Left lung (tissue), 10 donors: Measurements from ENCODE around the gene BEAN1. TPM values are rescaled to one million over a fixed set of nuclear protein-coding genes. Genes with fewer than 3 reads are reported as not detected.

Experiments used
- ATAC-seq: fragments of 200-7000 bp; cut with Tn5 transposase; one replicate; pipeline ENCODE4 v1.9.1; 2020; ENCODE audit warnings: moderate library complexity
- DNase-seq, 4 donors: peaks; one replicate each; pipeline ENCODE4 v3.0.0-alpha.2; 2013 to 2020
- H3K27ac ChIP-seq, 2 donors: fragments of 200-600 bp; sonication (generic) in 1 of 2; one replicate each; pipeline versions ENCODE4 v1.5.0 to v1.8.0; 2020 to 2021
- H3K27me3 ChIP-seq, 2 donors: fragments of 200-600 bp; sonication (generic) in 1 of 2; one replicate each; pipeline versions ENCODE4 v1.5.0 to v1.8.0; 2020 to 2021
- H3K36me3 ChIP-seq, 2 donors: fragments of 200-600 bp; sonication (generic) in 1 of 2; one replicate each; pipeline versions ENCODE4 v1.5.0 to v1.8.0; 2020 to 2021
- H3K4me1 ChIP-seq, 2 donors: fragments of 200-600 bp; one replicate each; pipeline ENCODE4 v1.8.0; 2021
- H3K4me3 ChIP-seq, 2 donors: fragments of 200-600 bp; sonication (generic) in 1 of 2; one replicate each; pipeline versions ENCODE4 v1.5.0 to v1.8.0; 2020 to 2021; ENCODE audit warnings: mild to moderate bottlenecking in 1 of 2
- H3K9me3 ChIP-seq, 2 donors: fragments of 200-600 bp; sonication (generic) in 1 of 2; one replicate each; pipeline versions ENCODE4 v1.5.0 to v1.8.0; 2020 to 2021
- intact Hi-C, 2 donors: fragments of 100-400 bp; cut with DNase I; formaldehyde crosslinking; loops; one replicate each; pipeline versions ENCODE4 v1.11.2 to v1.14.2; 2022
- polyA plus RNA-seq, 6 donors: library from polyadenylated mRNA; unstranded; fragments of 120-200 nt; gene quantifications; one replicate each; pipeline ENCODE4 v1.2.1, GENCODE V29; 2013; ENCODE audit not compliant: insufficient read length in 6 of 6
- total RNA-seq, 2 donors: library from RNA; stranded (reverse); fragmentation: NEBNext Ultra II Directional; extraction: Animal tissue kit (Norgen Biotek cat#: 25700); gene quantifications; one replicate each; pipeline ENCODE4 v1.2.1, GENCODE V29; 2021
- TF ChIP-seq, protein P1 (sequence below), 2 donors: fragments of 200-600 bp; sonication (generic) in 1 of 2; IDR thresholded peaks; one replicate each; pipeline versions ENCODE4 v1.5.0 to v1.8.0; 2021; ENCODE audit warnings: antibody characterized with exemption in 2 of 2
- donor health status: DM: no; HTN: yes; CAD: no.
- donor health status: DM: no; HTN: no; CAD: no.

BEAN1 gene
- total and polyA plus RNA-seq, 8 donors: 0.65 to 13.6 (median 10.8) TPM

DNA sequence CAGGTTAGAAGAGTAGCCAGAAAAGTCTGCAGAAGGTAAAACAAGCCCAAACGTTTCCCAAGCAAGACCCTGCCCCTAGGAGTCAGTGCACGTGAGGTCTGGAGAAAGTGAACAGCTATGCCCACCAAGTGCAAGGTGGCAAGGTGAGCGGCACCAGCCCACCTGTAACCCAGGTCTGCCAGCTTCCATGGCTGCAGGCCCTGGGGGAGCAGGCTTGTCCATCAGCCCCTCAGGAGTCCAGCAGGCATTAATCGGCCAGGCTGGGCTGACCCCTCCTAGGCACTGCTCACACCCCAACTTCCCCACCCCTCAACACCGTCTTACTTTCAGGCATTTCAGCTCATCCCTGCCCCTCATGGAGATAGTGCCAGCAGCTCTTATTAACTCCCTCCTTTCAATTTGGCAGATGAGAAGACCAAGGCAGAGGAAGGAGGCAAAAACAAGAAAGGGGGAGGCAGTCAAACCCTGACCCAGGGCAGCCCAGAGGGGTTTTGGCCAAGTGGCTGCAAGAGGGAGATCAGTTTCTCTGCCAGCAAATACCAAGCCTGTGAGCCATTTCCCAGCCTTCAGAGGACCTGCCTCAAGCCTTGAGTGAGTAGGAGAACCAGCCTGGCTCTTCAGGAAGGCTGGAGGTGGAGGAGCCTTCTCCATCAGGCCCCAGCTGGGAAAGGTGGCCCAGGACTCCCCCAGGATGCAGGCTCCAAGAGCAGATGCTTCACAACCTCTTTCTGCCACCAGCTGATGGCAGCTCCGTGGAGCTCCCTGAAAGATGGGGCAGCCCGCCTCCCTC, 14.7 kb downstream of the BEAN1 start:
- DNase-seq (no peak), ATAC-seq (no peak)
- Histone ChIP-seq H3K27ac (no peak overlapping the region), H3K4me1 (no peaks in the 10 kb centered on the region), H3K4me3 (no peak overlapping the region), H3K27me3 (no peaks in the 10 kb centered on the region), H3K9me3 (no peaks in the 10 kb centered on the region), H3K36me3 (no peaks in the 10 kb centered on the region)
- intact Hi-C loops: no loop called here
- TF ChIP-seq, protein P1, sequence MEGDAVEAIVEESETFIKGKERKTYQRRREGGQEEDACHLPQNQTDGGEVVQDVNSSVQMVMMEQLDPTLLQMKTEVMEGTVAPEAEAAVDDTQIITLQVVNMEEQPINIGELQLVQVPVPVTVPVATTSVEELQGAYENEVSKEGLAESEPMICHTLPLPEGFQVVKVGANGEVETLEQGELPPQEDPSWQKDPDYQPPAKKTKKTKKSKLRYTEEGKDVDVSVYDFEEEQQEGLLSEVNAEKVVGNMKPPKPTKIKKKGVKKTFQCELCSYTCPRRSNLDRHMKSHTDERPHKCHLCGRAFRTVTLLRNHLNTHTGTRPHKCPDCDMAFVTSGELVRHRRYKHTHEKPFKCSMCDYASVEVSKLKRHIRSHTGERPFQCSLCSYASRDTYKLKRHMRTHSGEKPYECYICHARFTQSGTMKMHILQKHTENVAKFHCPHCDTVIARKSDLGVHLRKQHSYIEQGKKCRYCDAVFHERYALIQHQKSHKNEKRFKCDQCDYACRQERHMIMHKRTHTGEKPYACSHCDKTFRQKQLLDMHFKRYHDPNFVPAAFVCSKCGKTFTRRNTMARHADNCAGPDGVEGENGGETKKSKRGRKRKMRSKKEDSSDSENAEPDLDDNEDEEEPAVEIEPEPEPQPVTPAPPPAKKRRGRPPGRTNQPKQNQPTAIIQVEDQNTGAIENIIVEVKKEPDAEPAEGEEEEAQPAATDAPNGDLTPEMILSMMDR (IDR thresholded peaks at IDR 0.05): no peak

DNA sequence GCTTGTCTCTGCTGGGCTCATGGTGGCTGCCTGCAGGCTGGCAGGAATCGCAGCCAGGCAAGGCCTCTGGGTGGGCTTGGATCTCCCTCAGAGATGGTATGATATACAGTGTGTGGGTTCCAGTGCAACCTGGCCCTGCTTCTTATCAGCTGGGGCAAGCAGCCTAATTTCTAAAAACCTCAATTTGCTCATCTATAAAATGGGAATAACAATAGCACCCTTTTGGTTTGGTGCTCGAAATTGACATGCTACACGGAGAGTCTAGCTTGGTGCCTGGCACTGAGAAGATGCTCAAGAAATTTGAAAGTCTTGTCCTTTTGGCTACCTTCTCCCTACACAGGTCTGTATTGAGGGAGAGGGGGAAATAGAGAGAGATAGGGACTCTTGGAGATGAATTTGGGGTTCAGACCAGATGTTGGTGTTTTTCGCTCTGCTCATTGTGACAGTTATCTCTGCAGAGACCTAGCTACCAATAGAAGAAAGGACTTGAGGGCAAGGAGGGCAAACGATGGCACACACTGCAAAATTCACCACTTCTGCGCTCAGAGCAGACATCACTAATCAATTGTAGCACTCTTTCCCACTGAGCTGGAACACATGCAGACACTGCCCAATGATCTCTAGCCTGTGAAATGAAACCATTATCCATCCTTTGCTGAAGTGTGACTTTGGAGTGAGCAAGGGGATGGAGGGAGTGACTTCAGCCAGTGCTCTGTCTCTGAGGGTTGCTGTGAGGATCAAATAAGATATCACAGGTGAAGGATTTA, 15.6 kb downstream of the BEAN1 start:
- ATAC-seq: no peak
- DNase-seq: no peak
- TF ChIP-seq, protein P1 (IDR thresholded peaks at IDR 0.05): no peak
- H3K9me3 ChIP-seq: no peaks in the 10 kb centered on the region
- no peak overlapping the region for H3K4me3 ChIP-seq
- no peak overlapping the region for H3K27ac ChIP-seq
- H3K4me1 ChIP-seq: no peaks in the 10 kb centered on the region
- H3K36me3 ChIP-seq: no peaks in the 10 kb centered on the region
- no peaks in the 10 kb centered on the region for H3K27me3 ChIP-seq
- intact Hi-C loops: no loop called here

DNA sequence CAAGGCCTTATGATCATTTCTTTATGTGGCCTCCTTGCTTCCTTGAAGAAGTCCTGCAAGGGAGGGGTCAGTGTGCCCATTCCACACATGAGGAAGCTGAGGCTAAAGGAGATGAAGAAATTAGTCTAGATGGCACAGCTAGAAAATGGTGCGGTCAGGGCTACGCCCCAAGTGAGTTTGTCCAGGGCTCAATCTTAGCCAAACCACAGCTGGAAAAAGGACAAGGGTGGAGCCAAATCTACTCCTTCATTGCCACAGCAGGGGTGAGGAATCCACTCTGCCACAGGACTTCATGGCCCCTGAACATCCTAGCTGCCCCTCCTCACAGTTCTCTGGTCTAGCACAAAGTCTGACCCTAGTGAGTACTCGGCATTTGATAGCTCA, 16.2 kb downstream of the BEAN1 start:
- Histone ChIP-seq H3K36me3 (no peaks in the 10 kb centered on the region), H3K27me3 (no peaks in the 10 kb centered on the region), H3K9me3 (no peaks in the 10 kb centered on the region), H3K4me3 (no peak overlapping the region), H3K4me1 (no peaks in the 10 kb centered on the region), H3K27ac (no peak overlapping the region)
- DNase-seq (no peak), ATAC-seq (no peak)
- intact Hi-C loops: no loop called here
- TF ChIP-seq, protein P1 (IDR thresholded peaks at IDR 0.05): no peak

DNA sequence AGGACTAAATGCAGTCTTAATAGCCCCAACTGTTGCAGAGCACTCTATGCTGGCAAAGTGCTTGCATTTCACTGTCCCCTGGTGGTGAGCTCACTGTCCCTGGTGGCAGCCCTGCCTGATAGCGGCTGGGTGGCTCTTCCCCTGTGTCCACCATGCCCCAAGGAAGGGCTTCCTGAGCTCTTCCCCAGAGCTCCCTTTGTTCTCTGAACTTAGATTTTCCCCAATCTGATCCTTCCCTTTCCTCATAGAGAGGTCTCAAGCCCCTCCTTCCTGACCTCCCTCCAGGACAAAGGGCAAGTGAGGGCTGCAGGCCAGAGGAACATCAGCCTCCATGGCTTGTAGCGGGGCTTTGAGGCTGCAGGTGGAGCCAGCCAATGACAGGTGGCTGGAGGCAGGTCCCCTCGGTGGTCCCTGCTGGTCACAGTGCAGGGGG, 17.0 kb downstream of the BEAN1 start:
- Histone ChIP-seq H3K4me3 (no peak overlapping the region), H3K4me1 (no peaks in the 10 kb centered on the region), H3K9me3 (no peaks in the 10 kb centered on the region), H3K27me3 (no peaks in the 10 kb centered on the region), H3K36me3 (no peaks in the 10 kb centered on the region), H3K27ac (no peak overlapping the region)
- DNase-seq: no peak
- intact Hi-C loops: no loop called here
- TF ChIP-seq, protein P1 (IDR thresholded peaks at IDR 0.05): no peak
- ATAC-seq: no peak

DNA sequence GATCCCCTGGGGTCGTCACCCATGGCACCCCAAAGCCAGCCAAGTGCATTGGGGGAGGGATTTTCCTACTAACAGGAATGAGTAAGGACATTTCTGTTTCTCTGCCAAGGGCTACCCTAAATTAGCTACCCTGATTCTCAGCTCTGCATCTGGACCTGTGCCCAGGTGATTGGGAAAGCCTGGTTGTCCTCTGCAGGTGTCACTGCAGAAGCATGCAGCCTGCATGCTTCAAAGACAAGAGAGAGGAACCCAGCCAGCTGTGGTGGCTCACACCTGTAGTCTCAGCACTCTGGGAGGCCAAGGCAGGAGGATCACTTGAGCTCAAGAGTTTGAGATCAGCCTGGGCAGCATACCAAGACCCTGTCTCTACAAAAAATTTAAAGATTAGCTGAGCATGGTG, 19.6 kb downstream of the BEAN1 start:
- Histone ChIP-seq H3K27ac (no peak overlapping the region), H3K4me3 (no peak overlapping the region), H3K4me1 (no peaks in the 10 kb centered on the region), H3K9me3 (no peaks in the 10 kb centered on the region), H3K27me3 (no peaks in the 10 kb centered on the region), H3K36me3 (no peaks in the 10 kb centered on the region)
- no peak for ATAC-seq
- TF ChIP-seq, protein P1 (IDR thresholded peaks at IDR 0.05): no peak
- intact Hi-C loops: no loop called here
- no peak for DNase-seq
